Stimulated activated CD8-positive, alpha-beta memory T cell treated with anti-CD3 and anti-CD28 coated beads, Interleukin-12 subunit alpha, Interleukin-12 subunit beta, amount 100 ng/mL, for 1 hour (primary cell): ENCODE measurements around the gene FLT4.

ENCODE experiments used
- DNase-seq: peaks from one replicate; pipeline ENCODE4 v3.0.0-alpha.2; 2020; ENCODE audit warnings: low read depth

FLT4 gene

DNA sequence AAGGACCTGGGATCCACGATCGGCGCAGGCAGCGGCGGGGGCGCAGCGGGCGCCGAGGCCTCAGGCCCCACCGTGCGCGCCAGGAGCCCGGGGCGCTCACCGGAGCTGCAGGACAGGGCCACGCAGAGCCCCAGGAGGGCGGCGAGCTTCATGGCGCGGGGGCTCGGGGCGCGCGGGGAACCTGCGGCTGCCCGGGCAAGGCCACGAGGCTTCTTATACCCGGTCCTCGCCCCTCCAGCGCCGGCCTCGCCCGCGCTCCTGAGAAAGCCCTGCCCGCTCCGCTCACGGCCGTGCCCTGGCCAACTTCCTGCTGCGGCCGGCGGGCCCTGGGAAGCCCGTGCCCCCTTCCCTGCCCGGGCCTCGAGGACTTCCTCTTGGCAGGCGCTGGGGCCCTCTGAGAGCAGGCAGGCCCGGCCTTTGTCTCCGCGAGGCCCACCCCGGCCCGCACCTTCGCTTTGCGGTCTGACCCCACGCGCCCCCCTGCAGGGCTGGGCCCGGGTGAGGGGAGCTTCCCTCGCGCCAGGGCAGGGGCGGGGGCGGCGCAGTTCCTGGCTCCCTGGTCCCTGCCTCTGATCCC lies 58.0 kb downstream of the FLT4 start, which contains the start of gene SCGB3A1:
Gene SCGB3A1, minus strand, starts transcription at position 189 of the 577 bp plus-strand sequence. Its CDS starts 37 bp downstream, at position 152.
- no peak for DNase-seq

DNA sequence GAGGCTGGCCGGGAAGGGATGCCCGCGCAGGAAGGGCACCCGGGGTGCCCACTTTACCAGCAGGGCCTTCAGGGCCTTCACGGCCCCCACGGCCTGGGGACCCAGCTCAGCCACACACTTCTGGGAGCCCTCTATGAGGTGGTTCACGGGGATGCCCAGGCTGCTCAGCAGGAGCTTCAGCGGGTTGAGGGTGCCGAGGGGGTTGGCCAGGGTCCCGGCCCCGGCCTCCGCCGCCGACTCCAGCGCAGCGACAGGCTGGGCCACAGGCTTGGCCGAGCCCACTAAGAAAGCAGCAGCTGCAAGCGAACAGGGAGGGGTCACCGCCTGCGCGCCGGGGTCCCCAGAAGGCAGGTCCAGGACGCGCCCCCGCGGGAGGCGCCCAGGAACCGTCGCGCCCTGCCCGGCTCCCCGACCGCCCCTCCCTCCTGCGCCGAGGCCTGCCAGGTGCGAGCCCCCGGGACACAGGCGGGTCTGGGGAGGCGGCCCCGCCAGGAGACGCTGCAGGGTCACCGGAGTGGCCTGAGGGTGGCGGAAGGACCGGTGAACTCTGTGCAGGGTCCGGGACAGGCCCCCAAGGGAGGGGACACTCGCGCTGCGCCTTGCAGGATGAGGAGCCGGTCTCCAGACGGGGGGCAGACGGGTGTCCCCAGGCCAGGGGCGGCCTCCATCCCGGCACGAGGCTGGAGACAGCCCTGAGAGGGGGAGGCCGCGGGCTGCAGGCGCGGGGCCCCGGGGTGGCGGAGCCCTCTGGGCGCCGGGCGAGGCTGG lies 58.7 kb downstream of the FLT4 start:
- no peak for DNase-seq

DNA sequence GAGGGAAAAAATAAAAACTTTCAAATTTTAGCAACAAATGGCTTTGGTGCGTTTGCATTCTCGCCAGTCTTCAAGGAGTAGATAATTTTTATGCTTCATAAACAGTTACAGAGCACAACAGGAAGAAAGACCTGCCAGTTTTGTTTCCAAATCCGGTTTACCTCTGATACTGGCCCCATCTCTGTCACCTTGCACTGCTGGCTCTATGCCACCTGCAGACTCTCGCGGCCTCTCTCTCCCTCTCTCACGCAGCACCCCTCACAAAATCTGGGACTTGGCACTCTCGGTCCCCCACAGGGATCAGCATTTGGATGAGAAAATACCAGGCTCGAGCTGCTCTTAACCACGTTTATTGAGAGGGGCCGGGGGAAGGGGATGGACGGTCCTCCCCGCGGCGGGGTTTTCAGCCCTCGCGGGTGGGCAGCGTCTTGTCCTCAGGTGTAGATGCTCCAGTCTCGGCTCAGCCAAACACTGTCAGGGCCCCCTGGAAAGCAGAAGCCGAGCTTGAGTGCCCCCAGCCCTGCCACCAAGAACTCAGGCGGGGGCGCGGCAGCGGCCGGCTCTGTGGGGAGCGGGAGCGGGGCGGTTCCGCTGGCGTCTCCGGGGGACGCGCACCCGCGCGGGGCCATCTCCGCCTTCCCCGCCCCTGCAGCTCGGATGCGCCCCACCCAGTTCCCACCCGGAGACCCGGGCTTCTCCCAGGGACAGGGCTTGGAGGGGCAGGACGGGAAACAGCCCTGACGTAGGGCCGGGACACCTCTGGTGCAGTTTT lies 59.4 kb downstream of the FLT4 start:
- DNase-seq, result no peak

DNA sequence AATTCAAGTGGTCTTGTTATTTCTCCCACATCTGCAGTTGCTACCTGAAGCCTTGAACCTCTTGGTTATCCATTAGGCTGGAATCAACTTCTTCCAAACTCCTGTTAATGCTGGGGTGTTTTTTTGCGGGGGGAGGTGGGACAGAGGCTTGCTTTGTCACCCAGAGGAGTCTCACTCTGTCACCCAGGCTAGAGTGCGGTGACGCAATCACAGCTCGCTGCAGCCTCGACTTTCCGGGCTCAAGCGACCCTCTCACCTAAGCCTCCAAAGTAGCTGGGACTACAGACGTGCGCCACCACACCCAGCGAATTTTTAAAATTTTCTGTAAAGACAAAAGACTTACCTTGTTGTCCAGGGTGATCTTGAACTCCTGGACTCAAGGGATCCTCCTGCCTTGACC lies 62.5 kb downstream of the FLT4 start:
- DNase-seq, result no peak

DNA sequence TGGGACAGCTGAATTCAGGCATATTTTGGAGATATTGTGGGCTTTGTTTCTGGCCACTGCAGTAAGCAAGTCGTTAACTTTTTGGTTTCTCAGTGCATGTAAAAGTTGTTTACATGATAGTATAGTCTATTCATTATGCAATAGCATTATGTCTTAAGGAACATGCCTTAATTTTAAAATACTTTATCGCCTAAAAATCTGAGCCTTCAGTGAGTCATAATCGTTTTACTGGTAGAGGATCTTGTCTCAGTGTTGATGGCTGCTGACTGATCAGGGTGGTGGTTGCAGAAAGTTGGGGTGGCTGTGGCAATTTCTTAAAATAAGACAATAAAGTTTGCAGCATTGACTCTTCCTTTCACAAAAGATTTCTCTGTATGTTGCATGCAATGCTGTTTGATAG lies 63.2 kb downstream of the FLT4 start:
- DNase-seq, result no peak

DNA sequence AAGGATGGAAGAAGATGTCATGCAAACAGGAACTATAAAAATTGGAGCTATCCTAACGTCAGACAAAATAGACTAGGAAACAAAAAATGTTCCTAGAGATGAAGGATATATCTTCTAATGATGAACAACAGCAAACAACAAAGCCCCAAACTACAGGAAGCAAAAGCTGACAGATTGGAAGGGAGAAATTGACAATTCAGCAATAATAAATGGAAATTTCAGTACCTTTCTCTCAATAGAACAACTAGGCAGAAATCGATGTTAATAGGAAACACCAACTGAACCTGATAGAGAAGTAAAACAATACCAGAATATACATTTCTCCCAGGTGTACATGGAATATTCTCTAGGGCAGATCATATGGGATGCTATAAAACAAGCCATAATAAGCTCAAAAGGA lies 65.7 kb downstream of the FLT4 start:
- DNase-seq, result no peak

DNA sequence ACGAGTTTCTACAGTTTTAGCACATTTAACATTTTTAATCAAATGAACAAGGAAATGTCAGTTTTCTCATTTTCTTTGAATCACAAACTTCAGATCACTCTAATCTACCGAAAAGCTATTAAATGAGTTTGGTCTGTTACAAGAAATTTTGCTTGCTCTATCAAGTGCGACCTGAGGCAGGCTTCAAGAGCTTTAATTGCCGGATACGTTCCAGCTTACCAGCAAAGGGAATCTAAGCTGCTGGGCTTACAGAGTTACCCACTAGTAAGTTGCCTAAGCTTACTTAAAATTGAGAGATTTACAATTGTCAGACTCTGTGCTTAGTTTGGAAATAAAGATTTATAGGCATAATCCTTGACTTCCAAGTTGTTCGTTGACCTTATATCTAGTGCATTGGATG lies 68.7 kb downstream of the FLT4 start:
- no peak for DNase-seq

DNA sequence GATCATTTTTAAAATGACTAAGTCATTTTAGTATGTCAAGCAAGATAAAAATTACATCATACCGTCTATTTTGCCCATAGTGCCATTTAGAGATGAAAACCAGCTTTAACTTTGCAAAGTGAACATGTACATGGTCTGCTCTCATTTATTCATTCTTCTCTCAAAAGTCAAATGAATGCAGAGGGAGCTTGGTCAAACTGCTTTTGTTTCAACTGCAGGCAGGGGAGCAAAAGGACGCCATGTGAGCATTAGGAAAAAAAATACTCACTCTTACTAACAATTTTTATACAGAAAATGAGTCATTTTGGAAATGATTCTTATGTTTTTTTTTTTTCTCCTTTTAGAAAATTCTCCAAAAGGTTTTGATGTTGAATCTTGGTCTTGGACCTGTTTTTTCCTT lies 73.8 kb downstream of the FLT4 start:
- DNase-seq, result no peak

DNA sequence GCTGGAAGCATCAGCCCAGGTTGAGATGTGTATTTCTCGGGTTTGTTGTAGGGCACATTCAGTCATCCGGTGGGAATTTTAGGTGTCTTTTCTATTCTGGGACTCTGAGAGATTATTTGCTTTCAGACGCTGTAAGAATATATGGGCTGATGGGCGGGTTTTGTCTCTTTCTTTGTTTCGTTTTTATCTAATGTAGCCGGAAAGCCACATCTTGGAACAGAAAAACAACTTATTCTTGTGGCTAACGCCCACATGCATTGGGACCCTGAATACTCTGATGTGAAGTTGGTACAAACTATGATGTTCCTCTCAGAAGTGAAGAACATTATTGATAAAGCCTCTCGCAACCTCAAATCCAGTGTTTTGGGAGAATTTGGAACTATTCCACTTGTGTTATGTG lies 80.5 kb downstream of the FLT4 start:
- DNase-seq, result no peak

DNA sequence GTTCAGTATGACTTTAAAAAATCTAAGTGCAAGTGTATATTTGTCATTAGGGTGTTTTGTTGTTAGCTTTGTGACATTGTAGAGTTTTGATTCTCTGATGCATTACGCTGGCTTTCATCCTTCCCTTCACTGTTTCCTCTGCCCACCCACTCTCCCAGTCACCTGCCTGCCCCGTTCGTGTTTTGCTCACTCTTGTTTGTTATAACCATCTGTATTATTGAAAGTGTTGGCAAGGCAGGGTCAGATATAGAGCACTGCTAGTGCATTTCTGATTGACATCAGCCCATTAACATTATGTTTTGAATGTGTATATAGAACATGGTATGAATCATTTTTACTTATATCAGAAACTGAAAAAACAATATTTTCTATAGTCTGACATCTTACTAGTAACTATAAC lies 85.4 kb downstream of the FLT4 start:
- no peak for DNase-seq

DNA sequence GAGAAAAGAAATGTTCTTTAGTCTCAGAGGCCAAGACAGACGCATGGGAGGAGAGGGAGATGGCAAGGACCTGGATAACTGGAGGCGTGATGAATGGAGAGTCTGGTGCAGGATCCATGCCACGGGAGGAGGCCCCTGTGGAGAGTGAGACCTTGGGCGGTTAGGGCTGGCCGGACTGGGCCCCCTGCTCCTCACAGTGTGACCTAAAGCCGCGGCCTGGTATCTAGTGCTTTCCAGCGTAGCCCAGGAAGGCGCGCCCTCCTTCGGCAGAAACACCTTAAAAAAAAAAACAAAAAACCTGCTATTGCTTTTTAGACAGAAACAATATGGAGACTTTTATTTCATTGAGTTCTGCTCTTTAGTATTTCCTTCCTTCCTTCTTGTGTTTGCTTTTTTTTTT lies 91.2 kb downstream of the FLT4 start:
- DNase-seq, result no peak

DNA sequence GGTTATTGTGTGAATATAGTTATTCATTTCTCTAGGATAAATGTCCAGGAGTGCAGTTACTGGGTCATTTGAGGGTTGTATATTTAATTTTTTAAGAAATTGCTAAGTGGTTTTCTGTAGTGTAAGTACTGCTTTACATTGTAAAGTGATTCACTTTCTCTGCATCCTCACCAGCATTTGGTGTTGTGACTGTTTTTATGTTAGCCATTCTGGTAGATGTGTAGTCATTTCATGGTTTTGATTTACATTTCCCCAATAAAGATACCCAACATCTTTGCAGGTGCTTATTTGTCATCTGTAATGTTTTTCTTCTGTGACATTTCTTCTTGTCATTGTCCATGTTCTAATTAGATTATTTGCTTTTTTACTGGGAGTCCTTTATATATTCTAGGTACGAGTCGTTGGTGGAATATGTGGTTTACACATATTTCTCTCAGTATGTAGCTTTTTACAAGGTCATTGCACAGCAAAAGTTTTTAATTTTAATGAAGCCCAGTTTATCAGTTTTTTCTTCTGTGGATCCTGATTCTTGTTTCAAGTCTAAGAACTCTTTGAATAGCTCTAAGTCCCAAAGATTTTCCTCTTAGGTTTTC lies 92.1 kb downstream of the FLT4 start:
- no peak for DNase-seq

DNA sequence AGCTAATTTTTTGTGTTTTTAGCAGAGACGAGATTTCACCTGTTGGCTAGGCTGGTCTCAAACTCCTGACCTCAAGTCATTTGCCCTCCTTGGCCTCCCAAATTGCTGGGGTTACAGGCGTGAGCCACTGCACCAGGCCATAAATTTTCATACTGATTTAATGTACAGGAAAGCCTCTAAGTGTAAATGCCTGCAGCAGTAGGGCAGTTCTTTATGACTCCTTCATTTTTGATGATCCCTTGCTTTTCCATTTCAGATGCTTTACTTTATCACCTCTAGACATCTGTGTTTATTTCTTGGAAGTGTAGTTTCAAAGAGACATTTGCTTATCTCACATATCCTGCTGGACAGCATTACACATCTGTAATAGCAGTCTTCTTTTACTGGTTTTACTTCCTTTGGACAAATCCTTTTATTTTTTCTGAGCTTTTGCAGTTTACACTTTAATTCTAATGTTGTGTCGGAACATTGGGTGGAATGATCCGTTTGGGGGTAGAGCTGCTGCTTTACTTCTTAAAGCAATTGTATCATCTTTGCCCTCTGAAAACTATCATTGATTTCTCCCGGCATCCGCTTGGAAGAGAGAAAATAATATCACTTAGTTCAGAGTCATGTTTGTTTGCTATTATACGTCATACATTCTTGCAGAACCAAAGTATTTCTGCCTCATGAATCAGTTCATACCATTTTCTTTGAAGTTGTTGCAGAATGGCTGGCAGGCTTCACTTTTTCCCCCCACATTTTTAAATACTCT lies 94.1 kb downstream of the FLT4 start:
- DNase-seq, result no peak

DNA sequence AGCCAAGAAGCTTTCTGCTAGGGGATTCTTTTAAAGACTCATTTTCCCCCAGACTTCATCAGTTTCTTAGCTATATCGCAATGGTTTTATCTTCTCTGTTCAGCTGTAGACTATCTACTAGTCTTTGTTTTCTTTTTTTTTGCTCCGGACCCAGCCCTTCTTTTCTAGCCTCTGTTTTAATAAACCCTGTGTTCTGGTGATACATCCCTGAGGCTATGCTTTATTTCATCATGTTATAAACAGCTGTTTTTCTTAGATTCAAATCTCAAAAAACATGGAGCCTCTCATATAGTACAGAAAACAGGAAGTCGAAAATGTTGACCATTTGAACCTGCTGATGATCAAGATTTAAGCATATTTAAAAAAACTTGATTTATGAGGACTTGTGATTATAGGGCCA lies 95.9 kb downstream of the FLT4 start:
- DNase-seq, result no peak
